GM12878 (cell line): Measurements from ENCODE around the gene HHIPL1. TPM values are rescaled to one million over a fixed set of nuclear protein-coding genes. Genes with fewer than 3 reads are reported as not detected.

Experiments used
- ATAC-seq: fragments of 200-7000 bp; cut with Tn5 transposase; 3 replicates; pipeline ENCODE4 v1.9.1; 2020; ENCODE audit warnings: mild to moderate bottlenecking, moderate library complexity
- BruUV-seq: library from RNA; stranded (reverse); fragments of 400-500 nt; replicated peaks from 2 replicates; lab custom pipeline; 2021; lab: Mats Ljungman, UMichigan
- CTCF ChIA-PET: fragments of 300-600 bp; sonication (Branson Sonifier 250); formaldehyde crosslinking; extraction: SDS; loops from one replicate; lab custom pipeline; 2021; ENCODE audit warnings: inconsistent platforms; lab: Yijun Ruan, JAX
- POLR2A ChIA-PET: fragments of 350-600 bp; formaldehyde crosslinking; extraction: SDS; loops from one replicate; lab custom pipeline; 2021; ENCODE audit warnings: inconsistent platforms; lab: Charles Lee
- RAD21 ChIA-PET: fragments of 300-600 bp; sonication (Branson Sonifier 250); formaldehyde crosslinking; loops from one replicate; lab custom pipeline; 2023; ENCODE audit warnings: antibody characterized with exemption; ENCODE audit not compliant: unreplicated experiment; lab: Charles Lee
- SMC1A ChIA-PET: fragments of 300-600 bp; sonication (Branson Sonifier 250); formaldehyde crosslinking; loops from one replicate; lab custom pipeline; 2023; ENCODE audit not compliant: unreplicated experiment, uncharacterized antibody; lab: Charles Lee
- DNase-seq: peaks from one replicate; pipeline ENCODE4 v3.0.0-alpha.2; 2011; ENCODE audit warnings: low read depth, low spot score
- FAIRE-seq: peaks from 3 replicates; lab custom pipeline; 2011; peaks lifted over from hg19 to GRCh38; lab: Jason Lieb, UNC
- H2AFZ ChIP-seq: 2 replicates; pipeline ENCODE4 v1.6.0; 2011; ENCODE audit warnings: low read depth, low read length, control low read depth; ENCODE audit not compliant: control insufficient read depth
- H3K27ac ChIP-seq: 2 replicates; pipeline ENCODE4 v1.5.1; 2011; ENCODE audit warnings: control low read depth; ENCODE audit not compliant: control insufficient read depth, insufficient read depth
- H3K27me3 ChIP-seq, 2 experiments: replicated peaks in 1 of 2; 2 replicates each; pipeline versions ENCODE4 v1.6.0 to v1.6.1; 2011; ENCODE audit warnings: low read length in 1 of 2; ENCODE audit not compliant: control insufficient read depth in 2 of 2, insufficient read depth in 2 of 2
- H3K36me3 ChIP-seq, 2 experiments: 2 replicates each; pipeline ENCODE4 v1.5.1; 2011; ENCODE audit warnings: low read length in 1 of 2; ENCODE audit not compliant: control insufficient read depth in 2 of 2, insufficient read depth in 2 of 2
- H3K4me1 ChIP-seq: 2 replicates; pipeline ENCODE4 v1.6.1; 2011; ENCODE audit warnings: mild to moderate bottlenecking, low read length, moderate library complexity, mixed read lengths; ENCODE audit not compliant: control insufficient read depth, insufficient read depth
- H3K4me2 ChIP-seq: 2 replicates; pipeline ENCODE4 v1.6.0; 2011; ENCODE audit warnings: control low read depth; ENCODE audit not compliant: control insufficient read depth, insufficient read depth
- H3K4me3 ChIP-seq: fragments of 200-600 bp; sonication (generic); 2 replicates; pipeline ENCODE4 v1.5.1; 2016
- H3K79me2 ChIP-seq: 2 replicates; pipeline ENCODE4 v1.6.0; 2011; ENCODE audit warnings: low read length; ENCODE audit not compliant: control insufficient read depth, insufficient read depth
- H3K9ac ChIP-seq: 2 replicates; pipeline ENCODE4 v1.8.0; 2011; ENCODE audit warnings: low read length, control low read depth, mixed read lengths; ENCODE audit not compliant: control insufficient read depth, insufficient read depth
- H3K9me3 ChIP-seq: replicated peaks from 3 replicates; pipeline ENCODE4 v1.5.1; 2011; ENCODE audit warnings: mild to moderate bottlenecking, low read length; ENCODE audit not compliant: control insufficient read depth, insufficient read depth
- H4K20me1 ChIP-seq: 2 replicates; pipeline ENCODE4 v1.6.0; 2011; ENCODE audit not compliant: control insufficient read depth, insufficient read depth
- CBFB ChIP-seq: IDR thresholded peaks from 2 replicates; pipeline ENCODE4 v1.6.1; 2016; ENCODE audit warnings: antibody characterized with exemption, low read depth
- CREM ChIP-seq: IDR thresholded peaks from 2 replicates; pipeline ENCODE4 v1.6.1; 2014; ENCODE audit warnings: antibody characterized with exemption, low read depth
- GATAD2B ChIP-seq: fragments of 450-650 bp; conservative IDR thresholded peaks from 2 replicates; pipeline ENCODE4 v1.6.1; 2017; ENCODE audit warnings: low read depth, mild to moderate bottlenecking, moderate library complexity
- TCF7 ChIP-seq: IDR thresholded peaks from 2 replicates; pipeline ENCODE4 v1.6.1; 2014; ENCODE audit warnings: antibody characterized with exemption, borderline replicate concordance
- WGBS: methylation state at CpG from one replicate; pipeline ENCODE4 v1.1.6; 2016; ENCODE audit warnings: low lambda C conversion rate; ENCODE audit not compliant: insufficient replicate concordance, insufficient coverage; ENCODE audit errors: missing lambda C conversion rate; 5-methylcytosine and 5-hydroxymethylcytosine counted together
- in situ Hi-C: fragments of 300-500 bp; cut with MboI; formaldehyde crosslinking; loops from 9 replicates; pipeline ENCODE4 v1.14.3; 2018; ENCODE audit warnings: mixed read lengths
- intact Hi-C: fragments of 100-400 bp; cut with micrococcal nuclease; formaldehyde crosslinking; loops from one replicate; pipeline ENCODE4 v1.14.2; 2022; ENCODE audit not compliant: unreplicated experiment
- polyA plus RNA-seq, 11 experiments: library from polyadenylated mRNA; depleted of rRNA in 4 of 11; unstranded in 6 of 11; stranded (reverse) in 5 of 11; fragments of >200 nt; fragmentation: Nextera tagmentation in 4 of 11; fragmentation: Illumina TruSeq in 1 of 11; extraction: Ambion mirVana in 4 of 11; extraction: Trizol in 1 of 11; gene quantifications; 1 replicate in 1 of 11; 2 replicates in 10 of 11; pipeline versions ENCODE4 v1.2.1 to v1.2.3, GENCODE V29; 2011 to 2016; ENCODE audit warnings: inconsistent platforms in 2 of 11, missing spikeins in 2 of 11, low read depth in 1 of 11
- total RNA-seq, 4 experiments: library from RNA; depleted of rRNA in 3 of 4; stranded (reverse); fragments of >200 nt in 3 of 4; fragmentation: Illumina TruSeq in 1 of 4; extraction: Trizol in 1 of 4; gene quantifications; 2 replicates each; pipeline versions ENCODE4 v1.2.1 to v1.2.3, GENCODE V29; 2013 to 2021

HHIPL1 gene
- total and polyA plus RNA-seq, 10 of the 15 experiments (the other 5 are each of a cell fraction or from before 2014, with no cell fraction given), result 0.09 TPM; not detected in 9

- 20% methylated on average over 16 of the region's 16 CpGs for WGBS
- Histone ChIP-seq H3K4me2 (no peak overlapping the region), H3K9me3 (no peaks in the 10 kb centered on the region)
- in situ Hi-C loops, result no loop called here
- TF ChIP-seq GATAD2B (no peak), CREM (no peak), TCF7 (no peak), CBFB (no peak)
- TF ChIP-seq, all 136 proteins: peak for 0
- intact Hi-C loops, result no loop called here
- Histone ChIP-seq H3K36me3 (no peaks in the 10 kb centered on the region), H2AFZ (no peak overlapping the region), H3K9ac (no peak overlapping the region), H4K20me1 (no peaks in the 10 kb centered on the region), H3K79me2 (no peaks in the 10 kb centered on the region), H3K27ac (no peak overlapping the region), H3K4me3 (no peak overlapping the region), H3K4me1 (no peaks in the 10 kb centered on the region), H3K27me3 (peaks cover 0 to 3% of the 10 kb centered on the region in 2 experiments; a peak in 3 of 4 replicates)
- no peak for DNase-seq
- ChIA-PET RAD21 (interaction anchor here (1.4 kb wide), 1 partner anchor 11 kb away, joined by 6 read pairs; no protein-coding TSS in a partner anchor), POLR2A (interaction anchor here (0.7 kb wide), 1 partner anchor 136 kb away, joined by 3 read pairs; the partner anchor contains the start of gene SETD3), SMC1A (interaction anchor here (1.0 kb wide), 1 partner anchor 11 kb away, joined by 3 read pairs; no protein-coding TSS in a partner anchor), CTCF (interaction anchor here (1.3 kb wide), 1 partner anchor 11 kb away, joined by 4 read pairs; no protein-coding TSS in a partner anchor)
- no peak for ATAC-seq
- BruUV-seq, result no TSS peak
- no peak for FAIRE-seq
Observed at GRCh38 chr14:99616832-99617800, 27.8 kb upstream of the HHIPL1 start.
